Thymus (tissue), 11 donors: Measurements from ENCODE around the gene PWP1. TPM values are rescaled to one million over a fixed set of nuclear protein-coding genes. Genes with fewer than 3 reads are reported as not detected.
"Not testable (repeated sequence)": the region's sequence is repeated elsewhere in the genome, so short reads cannot be mapped to it uniquely, and the experiment has no call there.

Source experiments
- DNase-seq, 9 donors: peaks; one replicate each; pipeline ENCODE4 v3.0.0-alpha.2; 2013; ENCODE audit warnings: low spot score in 9 of 9, low read depth in 6 of 9, missing footprints in 1 of 9
- H3K27ac ChIP-seq, 2 donors: one replicate each; pipeline ENCODE4 v1.5.1; 2013; ENCODE audit warnings: control low read depth in 1 of 2, low read depth in 1 of 2, low read length in 1 of 2, mild to moderate bottlenecking in 1 of 2, moderate library complexity in 1 of 2
- H3K27me3 ChIP-seq, 2 donors: one replicate each; pipeline ENCODE4 v1.5.1; 2013; ENCODE audit warnings: low read length in 1 of 2; ENCODE audit not compliant: control insufficient read depth in 2 of 2, insufficient read depth in 1 of 2
- H3K36me3 ChIP-seq, 2 donors: one replicate each; pipeline ENCODE4 v1.5.1; 2013; ENCODE audit warnings: low read length in 1 of 2, mild to moderate bottlenecking in 1 of 2, moderate library complexity in 1 of 2; ENCODE audit not compliant: control insufficient read depth in 2 of 2, insufficient read depth in 2 of 2
- H3K4me1 ChIP-seq, 2 donors: one replicate each; pipeline ENCODE4 v1.5.1; 2013; ENCODE audit warnings: low read length in 2 of 2; ENCODE audit not compliant: control insufficient read depth in 2 of 2, insufficient read depth in 2 of 2
- H3K4me3 ChIP-seq, 2 donors: one replicate each; pipeline ENCODE4 v1.5.1; 2013; ENCODE audit warnings: low read length in 2 of 2, control low read depth in 1 of 2, mild to moderate bottlenecking in 1 of 2
- H3K9me3 ChIP-seq, 2 donors: one replicate each; pipeline ENCODE4 v1.5.1; 2013; ENCODE audit warnings: low read length in 1 of 2, mild to moderate bottlenecking in 1 of 2; ENCODE audit not compliant: control insufficient read depth in 2 of 2, insufficient read depth in 1 of 2
- WGBS: extraction: QIAGEN DNeasy Blood & Tissue Kit; methylation state at CpG from one replicate; pipeline ENCODE4 v1.1.7; 2013; 5-methylcytosine and 5-hydroxymethylcytosine counted together
- polyA plus RNA-seq: library from polyadenylated mRNA; stranded (reverse); fragments of 200-250 nt; gene quantifications from one replicate; pipeline ENCODE4 v1.2.3, GENCODE V29; 2013
- total RNA-seq: library from RNA; stranded (reverse); fragments of 120-200 nt; gene quantifications from one replicate; pipeline ENCODE4 v1.2.4, GENCODE V29; 2013
- donor health status: healthy.

Gene PWP1
- total and polyA plus RNA-seq, 2 donors: 33.8 to 43.3 TPM

DNA sequence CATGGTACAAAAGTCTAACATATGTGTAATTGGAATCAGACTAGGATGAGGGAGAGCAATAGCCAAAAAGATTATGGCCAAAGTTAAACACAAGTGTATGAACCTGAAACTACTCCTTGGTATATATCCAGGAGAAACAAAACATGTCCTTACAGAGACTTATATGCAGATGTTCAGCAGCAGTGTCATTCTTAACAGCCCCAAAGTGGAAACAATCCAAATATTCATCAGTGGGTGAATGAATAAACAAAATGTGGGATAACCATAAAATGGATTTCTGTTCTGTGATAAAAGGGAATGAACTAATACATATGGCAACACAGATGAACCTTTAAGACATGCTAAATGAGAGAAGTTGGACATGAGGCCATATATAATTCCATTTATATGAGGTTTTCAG lies 30.2 kb downstream of the PWP1 start:
- no peak for DNase-seq
- no peaks in the 10 kb centered on the region for H3K4me1 ChIP-seq
- no peak overlapping the region for H3K4me3 ChIP-seq
- no peaks in the 10 kb centered on the region for H3K27me3 ChIP-seq
- H3K27ac ChIP-seq: no peak overlapping the region
- H3K36me3 ChIP-seq: peaks cover 29 to 33% of the 10 kb centered on the region in 2 donors
- no peaks in the 10 kb centered on the region for H3K9me3 ChIP-seq

DNA sequence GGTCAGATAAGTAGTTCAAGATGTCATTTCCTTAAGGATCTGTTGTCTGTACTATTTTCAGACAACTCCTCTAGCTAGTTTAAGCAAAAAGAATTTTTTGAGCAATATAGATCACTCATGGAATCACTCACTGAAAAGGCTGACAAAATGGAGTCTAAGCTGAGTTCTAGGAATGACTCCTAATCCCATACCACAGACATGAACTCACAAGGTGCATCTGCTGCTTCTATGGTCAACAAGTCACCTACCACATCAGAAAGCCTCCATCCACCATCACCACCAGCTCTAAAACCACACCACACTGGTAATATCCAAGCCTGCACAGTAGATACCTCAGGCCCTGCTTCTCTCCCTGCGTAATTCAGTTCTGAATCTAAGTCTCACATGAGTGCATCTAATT lies 33.0 kb downstream of the PWP1 start:
- H3K36me3 ChIP-seq: peaks cover 9 to 12% of the 10 kb centered on the region in 2 donors
- no peak for DNase-seq
- no peaks in the 10 kb centered on the region for H3K4me1 ChIP-seq
- H3K9me3 ChIP-seq: no peaks in the 10 kb centered on the region
- no peak overlapping the region for H3K27ac ChIP-seq
- no peaks in the 10 kb centered on the region for H3K27me3 ChIP-seq
- no peak overlapping the region for H3K4me3 ChIP-seq
- WGBS: 100% methylated on average over 1 of the region's 1 CpG

- not testable (repeated sequence) for H3K4me1 ChIP-seq, H3K27me3 ChIP-seq, H3K4me3 ChIP-seq, H3K36me3 ChIP-seq, H3K9me3 ChIP-seq, H3K27ac ChIP-seq, DNase-seq
- WGBS: 53% methylated on average over 1 of the region's 1 CpG
Measured at GRCh38 chr12:107727327-107727726, 41.7 kb downstream of the PWP1 start.

GRCh38 chr12:107727742-107728141 lies 42.1 kb downstream of the PWP1 start:
- not testable (repeated sequence) for H3K4me1 ChIP-seq, H3K9me3 ChIP-seq, DNase-seq, H3K27ac ChIP-seq, H3K36me3 ChIP-seq, H3K4me3 ChIP-seq, H3K27me3 ChIP-seq
- no CpG with 5 or more reads among the region's 1 CpG for whole genome bisulfite sequencing

DNA sequence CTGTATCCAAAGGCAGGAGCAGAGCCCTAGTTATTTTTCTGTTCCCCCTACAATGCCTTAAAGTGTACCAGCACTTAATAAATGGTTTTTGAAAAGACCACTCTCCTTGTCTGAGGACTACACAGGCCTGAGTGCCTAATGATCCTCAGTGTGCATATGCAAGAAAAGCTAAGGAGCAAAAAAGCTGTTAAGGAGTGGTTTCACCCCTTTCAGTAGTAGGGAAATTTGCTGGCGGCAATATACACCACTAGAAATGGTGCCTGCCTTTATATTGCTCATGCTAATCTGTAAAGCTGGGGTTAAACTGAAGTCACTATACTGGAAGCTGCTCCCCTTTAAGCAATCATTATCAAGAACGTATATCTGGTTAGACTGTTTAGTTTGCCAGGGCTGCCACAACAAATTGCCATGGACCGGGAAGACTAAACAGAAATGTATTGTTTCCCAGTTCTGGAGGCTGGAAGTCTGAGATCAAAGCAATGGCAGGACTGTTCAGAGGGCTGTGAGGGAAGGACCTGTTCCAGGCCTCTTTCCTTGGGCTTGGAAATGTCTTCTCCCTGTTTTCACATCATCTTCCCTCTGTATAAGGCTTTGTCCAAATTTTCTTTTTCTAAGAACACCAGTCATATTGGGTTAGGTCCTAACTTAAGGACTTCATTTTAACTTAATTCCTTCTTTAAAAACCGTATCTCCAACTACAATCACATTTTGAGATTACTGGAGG lies 45.2 kb downstream of the PWP1 start:
- Histone ChIP-seq H3K4me1 (no peaks in the 10 kb centered on the region), H3K9me3 (no peaks in the 10 kb centered on the region), H3K27me3 (no peaks in the 10 kb centered on the region), H3K27ac (no peak overlapping the region), H3K36me3 (peaks cover 5 to 20% of the 10 kb centered on the region in 2 donors), H3K4me3 (no peak overlapping the region)
- WGBS: 92% methylated on average over 4 of the region's 4 CpGs
- DNase-seq: no peak

- H3K9me3 ChIP-seq: no peaks in the 10 kb centered on the region
- no peaks in the 10 kb centered on the region for H3K4me1 ChIP-seq
- H3K27me3 ChIP-seq: no peaks in the 10 kb centered on the region
- peaks cover 8 to 26% of the 10 kb centered on the region in 2 donors for H3K36me3 ChIP-seq
- DNase-seq: no peak
- no peak overlapping the region for H3K4me3 ChIP-seq
- H3K27ac ChIP-seq: no peak overlapping the region
- WGBS: 96% methylated on average over 4 of the region's 4 CpGs
Measured at GRCh38 chr12:107731366-107731765, 45.8 kb downstream of the PWP1 start.

DNA sequence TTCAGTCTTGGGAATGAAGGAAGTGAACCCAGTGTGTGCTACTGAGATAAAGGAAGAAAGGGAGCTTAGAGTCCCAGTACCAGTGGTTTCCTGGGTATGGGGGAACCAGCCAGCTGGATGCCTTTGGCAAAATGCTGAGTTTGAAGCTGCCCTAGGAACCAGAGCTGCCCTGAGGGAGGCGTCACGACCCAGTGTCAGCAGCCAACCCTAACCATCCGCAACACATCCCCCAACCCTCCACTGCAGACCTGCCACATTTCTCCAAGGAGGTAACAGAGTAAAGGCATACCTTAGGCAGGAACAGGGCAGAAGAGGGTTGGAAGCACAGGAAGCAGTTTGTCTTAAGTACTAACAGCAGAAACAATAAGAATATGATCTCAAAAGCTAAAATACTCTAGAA lies 46.8 kb downstream of the PWP1 start:
- no peaks in the 10 kb centered on the region for H3K9me3 ChIP-seq
- peaks cover 18 to 35% of the 10 kb centered on the region in 2 donors for H3K36me3 ChIP-seq
- H3K27me3 ChIP-seq: no peaks in the 10 kb centered on the region
- DNase-seq: no peak
- H3K4me3 ChIP-seq: no peak overlapping the region
- H3K4me1 ChIP-seq: no peaks in the 10 kb centered on the region
- WGBS: 94% methylated on average over 3 of the region's 3 CpGs
- H3K27ac ChIP-seq: no peak overlapping the region

DNA sequence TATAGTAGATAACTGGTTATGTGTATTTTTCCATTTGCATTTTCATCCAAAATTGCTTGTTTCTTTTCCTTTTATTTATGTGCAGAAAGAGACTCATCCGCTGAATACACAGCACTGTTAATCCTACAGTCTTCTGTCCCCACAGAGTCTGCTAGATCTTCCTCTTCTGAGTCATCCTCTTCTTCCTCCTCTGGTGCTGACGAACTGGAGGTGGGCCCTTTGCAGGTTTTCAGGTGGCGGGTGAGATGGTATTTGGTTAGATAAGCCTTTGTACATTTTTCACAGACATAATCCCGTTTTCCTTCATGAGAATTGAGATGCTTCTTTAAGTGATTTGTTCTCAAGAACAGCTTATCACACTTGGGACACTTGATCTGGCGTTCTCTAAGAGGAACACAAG lies 48.5 kb downstream of the PWP1 start:
- Histone ChIP-seq H3K27me3 (no peaks in the 10 kb centered on the region), H3K4me1 (no peaks in the 10 kb centered on the region), H3K9me3 (no peaks in the 10 kb centered on the region), H3K4me3 (no peak overlapping the region), H3K36me3 (peaks cover 28 to 49% of the 10 kb centered on the region in 2 donors), H3K27ac (no peak overlapping the region)
- no peak for DNase-seq
- 97% methylated on average over 5 of the region's 5 CpGs for WGBS

GRCh38 chr12:107735763-107736162 lies 50.2 kb downstream of the PWP1 start:
- 96% methylated on average over 2 of the region's 2 CpGs for WGBS
- Histone ChIP-seq H3K27ac (no peak overlapping the region), H3K36me3 (peaks cover 35 to 63% of the 10 kb centered on the region in 2 donors), H3K9me3 (no peaks in the 10 kb centered on the region), H3K27me3 (no peaks in the 10 kb centered on the region), H3K4me1 (no peaks in the 10 kb centered on the region), H3K4me3 (no peak overlapping the region)
- no peak for DNase-seq
